Liver (tissue), 9 donors: Measurements from ENCODE around the gene DIDO1. TPM values are rescaled to one million over a fixed set of nuclear protein-coding genes. Genes with fewer than 3 reads are reported as not detected.

Source experiments
- DNase-seq: peaks from one replicate; pipeline ENCODE4 v3.0.0-alpha.2; 2017; ENCODE audit warnings: low spot score
- H3K27ac ChIP-seq, 2 donors: one replicate each; pipeline ENCODE4 v1.7.0; 2013; ENCODE audit warnings: inconsistent platforms in 2 of 2, low read length in 2 of 2, control low read depth in 1 of 2, low read depth in 1 of 2, mild to moderate bottlenecking in 1 of 2
- H3K27me3 ChIP-seq, 4 donors: one replicate each; pipeline versions ENCODE4 v1.6.1 to v1.7.0; 2013; ENCODE audit warnings: low read length in 3 of 4, inconsistent platforms in 1 of 4, mild to moderate bottlenecking in 1 of 4, moderate library complexity in 1 of 4; ENCODE audit not compliant: control insufficient read depth in 4 of 4, insufficient read depth in 4 of 4
- H3K36me3 ChIP-seq, 4 donors: one replicate each; pipeline versions ENCODE4 v1.6.1 to v1.7.0; 2013; ENCODE audit warnings: low read length in 3 of 4, mild to moderate bottlenecking in 3 of 4, low read depth in 1 of 4, moderate library complexity in 1 of 4; ENCODE audit not compliant: control insufficient read depth in 4 of 4, insufficient read depth in 3 of 4
- H3K4me1 ChIP-seq, 4 donors: one replicate each; pipeline versions ENCODE4 v1.6.1 to v1.7.0; 2013; ENCODE audit warnings: low read length in 3 of 4, mild to moderate bottlenecking in 3 of 4, moderate library complexity in 1 of 4; ENCODE audit not compliant: control insufficient read depth in 4 of 4, insufficient read depth in 4 of 4
- H3K4me3 ChIP-seq, 3 donors: one replicate each; pipeline versions ENCODE4 v1.6.1 to v1.7.0; 2013; ENCODE audit warnings: low read length in 3 of 3, control low read depth in 1 of 3, low read depth in 1 of 3, mild to moderate bottlenecking in 1 of 3
- H3K9ac ChIP-seq, 2 donors: one replicate each; pipeline ENCODE4 v1.7.0; 2013; ENCODE audit warnings: low read length in 2 of 2, mild to moderate bottlenecking in 2 of 2, moderate library complexity in 2 of 2, control low read depth in 1 of 2, low read depth in 1 of 2
- H3K9me3 ChIP-seq, 4 donors: one replicate each; pipeline versions ENCODE4 v1.6.1 to v1.7.0; 2013; ENCODE audit warnings: low read length in 3 of 4; ENCODE audit not compliant: control insufficient read depth in 4 of 4
- ATF3 ChIP-seq: IDR thresholded peaks from 2 replicates; pipeline ENCODE4 v1.6.1; 2016; ENCODE audit warnings: antibody characterized with exemption
- CTCF ChIP-seq: fragments of 150-350 bp; IDR thresholded peaks from 2 replicates; pipeline ENCODE4 v1.5.1; 2017; ENCODE audit warnings: improper control_type of control experiment, low read depth, low read length; ENCODE audit not compliant: missing input control
- EGR1 ChIP-seq, 2 donors: IDR thresholded peaks; 2 replicates each; pipeline ENCODE4 v1.6.1; 2016 to 2018; ENCODE audit warnings: antibody characterized with exemption in 2 of 2, low read depth in 2 of 2
- FOXA1 ChIP-seq: IDR thresholded peaks from 2 replicates; pipeline ENCODE4 v1.6.1; 2016; ENCODE audit warnings: antibody characterized with exemption
- FOXA2 ChIP-seq: IDR thresholded peaks from 2 replicates; pipeline ENCODE4 v1.6.1; 2016; ENCODE audit warnings: antibody characterized with exemption
- GABPA ChIP-seq, 2 donors: IDR thresholded peaks in 1 of 2; conservative IDR thresholded peaks in 1 of 2; 2 replicates each; pipeline ENCODE4 v1.6.1; 2016; ENCODE audit warnings: antibody characterized with exemption in 2 of 2, mild to moderate bottlenecking in 1 of 2, moderate library complexity in 1 of 2
- HNF4A ChIP-seq, 2 donors: conservative IDR thresholded peaks; 2 replicates each; pipeline ENCODE4 v1.6.1; 2016; ENCODE audit warnings: antibody characterized with exemption in 2 of 2, mild to moderate bottlenecking in 2 of 2
- HNF4G ChIP-seq: IDR thresholded peaks from 2 replicates; pipeline ENCODE4 v1.6.1; 2016; ENCODE audit warnings: antibody characterized with exemption
- JUND ChIP-seq, 2 donors: IDR thresholded peaks; 2 replicates each; pipeline ENCODE4 v1.6.1; 2016; ENCODE audit warnings: antibody characterized with exemption in 2 of 2
- MAX ChIP-seq: IDR thresholded peaks from 2 replicates; pipeline ENCODE4 v1.6.1; 2016; ENCODE audit warnings: antibody characterized with exemption
- NR2F2 ChIP-seq: IDR thresholded peaks from 2 replicates; pipeline ENCODE4 v1.6.1; 2016; ENCODE audit warnings: antibody characterized with exemption
- RAD21 ChIP-seq, 2 donors: IDR thresholded peaks; 2 replicates each; pipeline ENCODE4 v1.6.1; 2016; ENCODE audit warnings: antibody characterized with exemption in 2 of 2, mild to moderate bottlenecking in 2 of 2
- REST ChIP-seq: IDR thresholded peaks from 2 replicates; pipeline ENCODE4 v1.6.1; 2016; ENCODE audit warnings: antibody characterized with exemption, mild to moderate bottlenecking
- RXRA ChIP-seq, 2 donors: IDR thresholded peaks; 2 replicates each; pipeline ENCODE4 v1.6.1; 2017 to 2018; ENCODE audit warnings: antibody characterized with exemption in 2 of 2, mild to moderate bottlenecking in 1 of 2
- SP1 ChIP-seq: IDR thresholded peaks from 2 replicates; pipeline ENCODE4 v1.6.1; 2018; ENCODE audit warnings: antibody characterized with exemption, mild to moderate bottlenecking
- TAF1 ChIP-seq: conservative IDR thresholded peaks from 2 replicates; pipeline ENCODE4 v1.6.1; 2016; ENCODE audit warnings: antibody characterized with exemption, mild to moderate bottlenecking
- YY1 ChIP-seq: IDR thresholded peaks from 2 replicates; pipeline ENCODE4 v1.6.1; 2016; ENCODE audit warnings: antibody characterized with exemption, mild to moderate bottlenecking
- ZBTB33 ChIP-seq: IDR thresholded peaks from 2 replicates; pipeline ENCODE4 v1.6.1; 2016; ENCODE audit warnings: antibody characterized with exemption
- WGBS: extraction: QIAGEN DNeasy Blood & Tissue Kit; methylation state at CpG from one replicate; pipeline ENCODE4 v1.1.7; 2013; 5-methylcytosine and 5-hydroxymethylcytosine counted together
- polyA plus RNA-seq, 2 donors: library from polyadenylated mRNA; stranded (reverse) in 1 of 2; unstranded in 1 of 2; fragments of 200-250 nt in 1 of 2; fragments of >200 nt in 1 of 2; fragmentation: Nextera tagmentation in 1 of 2; extraction: Ambion mirVana in 1 of 2; gene quantifications; one replicate each; pipeline versions ENCODE4 v1.2.1 to v1.2.3, GENCODE V29; 2013 to 2015
- total RNA-seq, 2 donors: library from RNA; depleted of rRNA; stranded (reverse); fragments of >200 nt; gene quantifications; one replicate each; pipeline ENCODE4 v1.2.3, GENCODE V29; 2014
- donor health status: healthy.
- donor health status: healthy.
- donor health status: healthy.
- donor health status: healthy.
- donor health status: healthy.

The DIDO1 gene
- total and polyA plus RNA-seq, 4 donors, result 10.1 to 43.1 (median 17.4) TPM

- Histone ChIP-seq H3K27ac (no peak overlapping the region), H3K9me3 (no peaks in the 10 kb centered on the region), H3K4me1 (peaks cover 0 to 13% (median 4%) of the 10 kb centered on the region in 4 donors), H3K36me3 (peaks cover 23 to 87% (median 68%) of the 10 kb centered on the region in 4 donors), H3K4me3 (no peak overlapping the region), H3K27me3 (no peaks in the 10 kb centered on the region), H3K9ac (no peak overlapping the region)
- WGBS, result 78% methylated on average over 16 of the region's 16 CpGs
- TF ChIP-seq REST, result no peak
- TF ChIP-seq NR2F2, result no peak
- TF ChIP-seq RXRA (IDR thresholded peaks at IDR 0.05), result no peak
- peak in 1 of 2 donors; percentile 53 for TF ChIP-seq RAD21 (IDR thresholded peaks at IDR 0.05)
- TF ChIP-seq FOXA1, result no peak
- no peak for TF ChIP-seq ATF3
- TF ChIP-seq MAX, result no peak
- TF ChIP-seq CTCF, result peak; percentile 40
- no peak for TF ChIP-seq HNF4A (conservative IDR thresholded peaks at IDR 0.05)
- no peak for TF ChIP-seq GABPA (IDR thresholded peaks at IDR 0.05 in 1 of 2, conservative IDR thresholded peaks at IDR 0.05 in 1 of 2)
- TF ChIP-seq TAF1, result no peak
- no peak for DNase-seq
Measured at GRCh38 chr20:62907384-62908317, 18.7 kb downstream of the DIDO1 start.

GRCh38 chr20:62906647-62907375 is 19.5 kb downstream of the DIDO1 start:
- Histone ChIP-seq H3K4me3 (no peak overlapping the region), H3K36me3 (peaks cover 23 to 85% (median 68%) of the 10 kb centered on the region in 4 donors), H3K27me3 (no peaks in the 10 kb centered on the region), H3K9me3 (no peaks in the 10 kb centered on the region), H3K9ac (no peak overlapping the region), H3K27ac (no peak overlapping the region), H3K4me1 (peaks cover 0 to 13% (median 4%) of the 10 kb centered on the region in 4 donors)
- DNase-seq, result no peak
- 88% methylated on average over 31 of the region's 31 CpGs for WGBS
- TF ChIP-seq ZBTB33, result no peak
- TF ChIP-seq SP1, result no peak
- TF ChIP-seq NR2F2, result no peak
- TF ChIP-seq JUND (IDR thresholded peaks at IDR 0.05), result no peak
- TF ChIP-seq YY1, result no peak
- no peak for TF ChIP-seq GABPA (IDR thresholded peaks at IDR 0.05 in 1 of 2, conservative IDR thresholded peaks at IDR 0.05 in 1 of 2)
- TF ChIP-seq MAX, result no peak
- TF ChIP-seq HNF4A (conservative IDR thresholded peaks at IDR 0.05), result no peak
- no peak for TF ChIP-seq EGR1 (IDR thresholded peaks at IDR 0.05; ENCODE audit: low read depth in 2 of 2)
- no peak for TF ChIP-seq FOXA2
- no peak for TF ChIP-seq RAD21 (IDR thresholded peaks at IDR 0.05)
- TF ChIP-seq RXRA (IDR thresholded peaks at IDR 0.05), result no peak
- no peak for TF ChIP-seq HNF4G
- no peak for TF ChIP-seq REST
